ENCODE results near the gene CEP68.

- no peak for TF ChIP-seq CTCF (IDR thresholded peaks at IDR 0.05)
- TF ChIP-seq POLR2A (IDR thresholded peaks at IDR 0.05): no peak
Observed at GRCh38 chr2:65027616-65028244, 28.5 kb upstream of the CEP68 start.

Data from esophagus squamous epithelium (tissue), 4 donors.